Measurements from ENCODE around the gene NRARP. TPM values are rescaled to one million over a fixed set of nuclear protein-coding genes. Genes with fewer than 3 reads are reported as not detected.

NRARP gene
- total RNA-seq, 1 experiment from 2014 or later = 16.9 TPM

GRCh38 chr9:137271696-137272076 is 30.4 kb downstream of the NRARP start:
- H3K27ac ChIP-seq (ENCODE audit: low read length) = no peak overlapping the region
- H3K27me3 ChIP-seq (ENCODE audit: control insufficient read depth, insufficient read depth, low read length) = no peaks in the 10 kb centered on the region
- ATAC-seq (no peak), DNase-seq (ENCODE audit: low read depth, low spot score) (no peak)
- H3K4me1 ChIP-seq (ENCODE audit: control insufficient read depth, insufficient read depth, low read length) = peaks cover 9% of the 10 kb centered on the region
- BruUV-seq (replicated peaks) = no TSS peak
- in situ Hi-C loops (cut with HindIII; ENCODE audit: low pct_unique_long_range_greater_than_20kb, low sequenced_read_pairs) = no loop called here
- POLR2A ChIA-PET = no interaction called here
- no peak overlapping the region for H3K4me3 ChIP-seq (ENCODE audit: low read depth in 2 of 2, low read length in 2 of 2)
- CTCF ChIA-PET = no interaction called here
- no peaks in the 10 kb centered on the region; the same call in 1 of the 2 replicates for H3K36me3 ChIP-seq (ENCODE audit: control insufficient read depth, insufficient read depth, low read length)
- intact Hi-C loops (cut with micrococcal nuclease; ENCODE audit: unreplicated experiment) = no loop called here
- no peaks in the 10 kb centered on the region for H3K9me3 ChIP-seq (ENCODE audit: control insufficient read depth, insufficient read depth, low read depth, low read length)
- TF ChIP-seq TCF7L2 (IDR thresholded peaks at IDR 0.05; ENCODE audit: low read depth, low read length) = no peak
- no peak for TF ChIP-seq CTCF (IDR thresholded peaks at IDR 0.05)
- TF ChIP-seq REST (IDR thresholded peaks at IDR 0.05; ENCODE audit: insufficient read depth in 1 of 2, low read depth in 2 of 2, low read length in 1 of 2) = no peak
- TF ChIP-seq SIN3A (IDR thresholded peaks at IDR 0.05; ENCODE audit: borderline replicate concordance, insufficient read depth, low read depth, low read length) = no peak
- no peak for TF ChIP-seq POLR2AphosphoS5 (IDR thresholded peaks at IDR 0.05; ENCODE audit: low read depth, low read length)

GRCh38 chr9:137270929-137271695 is 31.0 kb downstream of the NRARP start:
- TF ChIP-seq SIN3A (IDR thresholded peaks at IDR 0.05; ENCODE audit: borderline replicate concordance, insufficient read depth, low read depth, low read length) (no peak), REST (IDR thresholded peaks at IDR 0.05; ENCODE audit: insufficient read depth in 1 of 2, low read depth in 2 of 2, low read length in 1 of 2) (no peak), TCF7L2 (IDR thresholded peaks at IDR 0.05; ENCODE audit: low read depth, low read length) (no peak), CTCF (IDR thresholded peaks at IDR 0.05) (no peak), POLR2AphosphoS5 (IDR thresholded peaks at IDR 0.05; ENCODE audit: low read depth, low read length) (no peak)
- ATAC-seq = no peak
- intact Hi-C loops (cut with micrococcal nuclease; ENCODE audit: unreplicated experiment) = no loop called here
- no peaks in the 10 kb centered on the region; the same call in 1 of the 2 replicates for H3K36me3 ChIP-seq (ENCODE audit: control insufficient read depth, insufficient read depth, low read length)
- H3K4me1 ChIP-seq (ENCODE audit: control insufficient read depth, insufficient read depth, low read length) = peaks cover 3% of the 10 kb centered on the region
- BruUV-seq (replicated peaks) = no TSS peak
- POLR2A ChIA-PET = no interaction called here
- H3K4me3 ChIP-seq (ENCODE audit: low read depth in 2 of 2, low read length in 2 of 2) = no peak overlapping the region
- in situ Hi-C loops (cut with HindIII; ENCODE audit: low pct_unique_long_range_greater_than_20kb, low sequenced_read_pairs) = no loop called here
- no peak for DNase-seq (ENCODE audit: low read depth, low spot score)
- no peak overlapping the region for H3K27ac ChIP-seq (ENCODE audit: low read length)
- CTCF ChIA-PET = no interaction called here
- H3K27me3 ChIP-seq (ENCODE audit: control insufficient read depth, insufficient read depth, low read length) = no peaks in the 10 kb centered on the region
- H3K9me3 ChIP-seq (ENCODE audit: control insufficient read depth, insufficient read depth, low read depth, low read length) = no peaks in the 10 kb centered on the region
